HepG2 (cell line): ENCODE results near the gene ADAMTS8. TPM values are rescaled to one million over a fixed set of nuclear protein-coding genes. Genes with fewer than 3 reads are reported as not detected.

Source experiments
- CEBPG ChIP-seq: IDR thresholded peaks from 2 replicates; pipeline ENCODE4 v1.6.1; 2016
- CREB1 ChIP-seq, 2 experiments: fragments of 450-650 bp in 1 of 2; IDR thresholded peaks; 2 replicates each; pipeline ENCODE4 v1.6.1; 2016 to 2017; ENCODE audit warnings: control low read depth in 1 of 2, mild to moderate bottlenecking in 1 of 2, missing compliant biosample characterization in 1 of 2, missing genetic modification characterization in 1 of 2
- CREBL2 ChIP-seq: sonication (generic); formaldehyde crosslinking; IDR thresholded peaks from 2 replicates; pipeline ENCODE4 v1.8.1; 2023; ENCODE audit warnings: missing genetic modification reagents, mild to moderate bottlenecking, borderline replicate concordance
- CSRNP2 ChIP-seq: sonication (generic); formaldehyde crosslinking; conservative IDR thresholded peaks from 2 replicates; pipeline ENCODE4 v1.8.0; 2022; ENCODE audit warnings: low read depth, missing genetic modification reagents
- ELF3 ChIP-seq: IDR thresholded peaks from 2 replicates; pipeline ENCODE4 v1.6.1; 2016; ENCODE audit warnings: missing genetic modification reagents, missing compliant biosample characterization
- FOXA1 ChIP-seq, 2 experiments: fragments of 450-650 bp in 1 of 2; sonication (generic) in 1 of 2; formaldehyde crosslinking in 1 of 2; IDR thresholded peaks; 2 replicates each; pipeline versions ENCODE4 v1.4.0 to v1.6.1; 2016 to 2020; ENCODE audit warnings: missing genetic modification reagents in 1 of 2
- FOXA3 ChIP-seq: IDR thresholded peaks from 2 replicates; pipeline ENCODE4 v1.6.1; 2016; ENCODE audit warnings: missing genetic modification reagents, missing compliant biosample characterization
- GLMP ChIP-seq: sonication (generic); formaldehyde crosslinking; IDR thresholded peaks from 2 replicates; pipeline ENCODE4 v1.9.0; 2021; ENCODE audit warnings: missing genetic modification reagents, mild to moderate bottlenecking, borderline replicate concordance
- HMG20A ChIP-seq: IDR thresholded peaks from 2 replicates; pipeline ENCODE4 v1.6.1; 2016; ENCODE audit warnings: borderline replicate concordance
- HMGXB4 ChIP-seq, 2 experiments: sonication (generic) in 1 of 2; formaldehyde crosslinking in 1 of 2; IDR thresholded peaks; 2 replicates each; pipeline versions ENCODE4 v1.4.0 to v1.6.1; 2018 to 2020; ENCODE audit warnings: missing genetic modification reagents in 2 of 2, borderline replicate concordance in 1 of 2, low read depth in 1 of 2, mild to moderate bottlenecking in 1 of 2, missing biosample characterization in 1 of 2
- MED13 ChIP-seq: sonication (generic); formaldehyde crosslinking; IDR thresholded peaks from 2 replicates; pipeline ENCODE4 v1.5.0; 2020; ENCODE audit warnings: missing genetic modification reagents
- NFKBIZ ChIP-seq: IDR thresholded peaks from 2 replicates; pipeline ENCODE4 v1.6.1; 2018; ENCODE audit warnings: missing genetic modification reagents, missing compliant biosample characterization
- NFYB ChIP-seq: sonication (generic); formaldehyde crosslinking; IDR thresholded peaks from 2 replicates; pipeline ENCODE4 v1.4.0; 2020; ENCODE audit warnings: missing genetic modification reagents
- NR2F6 ChIP-seq, 2 experiments: IDR thresholded peaks; 2 replicates each; pipeline ENCODE4 v1.6.1; 2016; ENCODE audit warnings: antibody characterized with exemption in 1 of 2, mild to moderate bottlenecking in 1 of 2
- RORA ChIP-seq: sonication (generic); formaldehyde crosslinking; IDR thresholded peaks from 2 replicates; pipeline ENCODE4 v1.5.0; 2020; ENCODE audit warnings: mild to moderate bottlenecking, missing genetic modification reagents, moderate library complexity
- SAP130 ChIP-seq: IDR thresholded peaks from 2 replicates; pipeline ENCODE4 v1.6.1; 2016; ENCODE audit warnings: low read depth
- TBP ChIP-seq: sonication (generic); formaldehyde crosslinking; IDR thresholded peaks from 2 replicates; pipeline ENCODE4 v1.5.0; 2020; ENCODE audit warnings: missing genetic modification reagents
- ZNF547 ChIP-seq: sonication (generic); formaldehyde crosslinking; IDR thresholded peaks from 2 replicates; pipeline ENCODE4 v1.5.1; 2020; ENCODE audit warnings: mild to moderate bottlenecking, missing genetic modification reagents
- ZNF614 ChIP-seq: IDR thresholded peaks from 2 replicates; pipeline ENCODE4 v1.6.1; 2018; ENCODE audit warnings: missing biosample characterization, missing genetic modification reagents, inconsistent platforms, borderline replicate concordance
- polyA plus RNA-seq, 8 experiments: library from polyadenylated mRNA; depleted of rRNA in 3 of 8; stranded (reverse) in 7 of 8; unstranded in 1 of 8; fragments of >200 nt; fragmentation: Illumina TruSeq in 4 of 8; extraction: Trizol in 4 of 8; gene quantifications; 2 replicates each; pipeline versions ENCODE4 v1.2.1 to v1.2.3, GENCODE V29; 2011 to 2016; ENCODE audit warnings: low read depth in 4 of 8, missing spikeins in 1 of 8, mixed read lengths in 1 of 8; ENCODE audit not compliant: insufficient read depth in 1 of 8
- total RNA-seq, 5 experiments: library from RNA; depleted of rRNA; stranded (reverse); fragments of >200 nt; fragmentation: Illumina TruSeq; extraction: Trizol; gene quantifications; 2 replicates each; pipeline ENCODE4 v1.2.3, GENCODE V29; 2016; ENCODE audit warnings: low read depth in 1 of 5
- TF ChIP-seq, protein P1 (sequence below): IDR thresholded peaks from 2 replicates; pipeline ENCODE4 v1.6.1; 2012; ENCODE audit warnings: low read depth, low read length, improper control_type of control experiment

Gene ADAMTS8
- total and polyA plus RNA-seq, 2 of the 13 experiments (the other 11 are each of a cell fraction or from before 2014, with no cell fraction given) = not detected

- TF ChIP-seq ZNF614 (CRISPR knock-in tag) (no peak), HMGXB4 (CRISPR knock-in tag; IDR thresholded peaks at IDR 0.05; ENCODE audit: borderline replicate concordance in 1 of 2, low read depth in 1 of 2) (no peak), ZNF547 (no peak), HMG20A (peak; percentile 42; the same call in 1 of the 2 replicates), NFKBIZ (CRISPR knock-in tag) (no peak), MED13 (no peak), ELF3 (CRISPR knock-in tag) (no peak), CSRNP2 (no peak), NFYB (CRISPR knock-in tag) (no peak), TBP (CRISPR knock-in tag) (no peak), CREBL2 (CRISPR knock-in tag) (no peak), CEBPG (peak; percentile 23; the same call in 1 of the 2 replicates), FOXA1 (IDR thresholded peaks at IDR 0.05) (no peak), FOXA1 (CRISPR knock-in tag; IDR thresholded peaks at IDR 0.05) (peak; percentile 64), FOXA3 (peak; percentile 77), SAP130 (CRISPR knock-in tag) (0 out of 2 replicates have a peak, but pooled peaks have one; percentile 15), RORA (CRISPR knock-in tag) (no peak), CREB1 (IDR thresholded peaks at IDR 0.05) (no peak), CREB1 (CRISPR knock-in tag; IDR thresholded peaks at IDR 0.05) (0 out of 2 replicates have a peak, but pooled peaks have one; percentile 10), NR2F6 (IDR thresholded peaks at IDR 0.05) (no peak), NR2F6 (CRISPR knock-in tag; IDR thresholded peaks at IDR 0.05) (0 out of 2 replicates have a peak, but pooled peaks have one; percentile 21), GLMP (CRISPR knock-in tag) (no peak)
- TF ChIP-seq, protein P1, sequence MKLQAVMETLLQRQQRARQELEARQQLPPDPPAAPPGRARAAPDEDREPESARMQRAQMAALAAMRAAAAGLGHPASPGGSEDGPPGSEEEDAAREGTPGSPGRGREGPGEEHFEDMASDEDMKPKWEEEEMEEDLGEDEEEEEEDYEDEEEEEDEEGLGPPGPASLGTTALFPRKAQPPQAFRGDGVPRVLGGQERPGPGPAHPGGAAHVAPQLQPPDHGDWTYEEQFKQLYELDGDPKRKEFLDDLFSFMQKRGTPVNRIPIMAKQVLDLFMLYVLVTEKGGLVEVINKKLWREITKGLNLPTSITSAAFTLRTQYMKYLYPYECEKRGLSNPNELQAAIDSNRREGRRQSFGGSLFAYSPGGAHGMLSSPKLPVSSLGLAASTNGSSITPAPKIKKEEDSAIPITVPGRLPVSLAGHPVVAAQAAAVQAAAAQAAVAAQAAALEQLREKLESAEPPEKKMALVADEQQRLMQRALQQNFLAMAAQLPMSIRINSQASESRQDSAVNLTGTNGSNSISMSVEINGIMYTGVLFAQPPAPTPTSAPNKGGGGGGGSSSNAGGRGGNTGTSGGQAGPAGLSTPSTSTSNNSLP = peak; percentile 30; the same call in 1 of the 2 replicates
Observed at GRCh38 chr11:130390071-130390758, 38.2 kb downstream of the ADAMTS8 start (continued).
